NCI-H526 (cell line): ENCODE measurements around the gene MEIG1.
"Not testable (repeated sequence)": the region's sequence is repeated elsewhere in the genome, so short reads cannot be mapped to it uniquely, and the experiment has no call there.

ENCODE experiments used
- DNase-seq, 2 experiments: peaks; one replicate each; lab custom pipeline; 2025; lab: John Stamatoyannopoulos, UW

MEIG1 gene

GRCh38 chr10:14959221-14960057 lies at the start of gene MEIG1:
Gene MEIG1 (plus strand): TSS chr10:14959388. CDS start chr10:14966469, 7,081 bp downstream.
- DNase-seq: peak; percentile 87 to 90

GRCh38 chr10:14910953-14911352 lies 48.2 kb upstream of the MEIG1 start:
- DNase-seq: no peak

- DNase-seq: no peak
Measured at GRCh38 chr10:14911801-14912200, 47.4 kb upstream of the MEIG1 start.

- DNase-seq: no peak
Measured at GRCh38 chr10:14916600-14916999, 42.6 kb upstream of the MEIG1 start.

- DNase-seq: no peak
Measured at GRCh38 chr10:14917827-14918226, 41.4 kb upstream of the MEIG1 start.

GRCh38 chr10:14918964-14919363 lies 40.2 kb upstream of the MEIG1 start:
- DNase-seq: no peak

- DNase-seq: no peak
Measured at GRCh38 chr10:14924013-14924412, 35.2 kb upstream of the MEIG1 start.

GRCh38 chr10:14925268-14925667 lies 33.9 kb upstream of the MEIG1 start:
- DNase-seq: no peak

- DNase-seq: no peak
Measured at GRCh38 chr10:14926061-14926470, 33.1 kb upstream of the MEIG1 start.

- DNase-seq: no peak
Measured at GRCh38 chr10:14926722-14927416, 32.3 kb upstream of the MEIG1 start.

GRCh38 chr10:14930610-14931009 lies 28.6 kb upstream of the MEIG1 start:
- no peak for DNase-seq

- DNase-seq: no peak
Measured at GRCh38 chr10:14936584-14936983, 22.6 kb upstream of the MEIG1 start.

- DNase-seq: not testable (repeated sequence)
Measured at GRCh38 chr10:14938971-14939370, 20.2 kb upstream of the MEIG1 start.

GRCh38 chr10:14942147-14942949 lies 16.8 kb upstream of the MEIG1 start:
- DNase-seq: not testable (repeated sequence)

GRCh38 chr10:14942950-14943338 lies 16.2 kb upstream of the MEIG1 start:
- not testable (repeated sequence) for DNase-seq

- DNase-seq: no peak
Measured at GRCh38 chr10:14945108-14945507, 14.1 kb upstream of the MEIG1 start.

GRCh38 chr10:14947268-14947667 lies 11.9 kb upstream of the MEIG1 start:
- no peak for DNase-seq

- DNase-seq: no peak
Measured at GRCh38 chr10:14949291-14949690, 9.9 kb upstream of the MEIG1 start.

- DNase-seq: no peak
Measured at GRCh38 chr10:14952851-14953423, 6.3 kb upstream of the MEIG1 start.

- peak in 1 of 2 experiments; percentile 25 for DNase-seq
Measured at GRCh38 chr10:14953424-14954000, 5.7 kb upstream of the MEIG1 start.

- DNase-seq: peak; percentile 85 to 93
Measured at GRCh38 chr10:14954001-14954770, 5.0 kb upstream of the MEIG1 start, which contains the start of gene DCLRE1C. Gene DCLRE1C (minus strand): TSS chr10:14954096. CDS start chr10:14954010, 86 bp downstream.
